OCI-LY3 (cell line): ENCODE measurements around the gene UXT.
"Not testable (repeated sequence)": the region's sequence is repeated elsewhere in the genome, so short reads cannot be mapped to it uniquely, and the experiment has no call there.

Experiments
- H2AFZ ChIP-seq: fragments of 200-600, 300-600 bp; shearing (Covaris generic); 2 replicates; pipeline ENCODE4 v1.6.0; 2014; ENCODE audit warnings: antibody characterized with exemption, low read depth, low read length
- H3K27ac ChIP-seq: fragments of 200-600, 300-600 bp; sonication (generic); 2 replicates; pipeline ENCODE4 v1.5.1; 2014; ENCODE audit warnings: mild to moderate bottlenecking, low read length, moderate library complexity, mixed read lengths
- H3K27me3 ChIP-seq: fragments of 200-600, 300-600 bp; sonication (generic); 2 replicates; pipeline ENCODE4 v1.6.1; 2014; ENCODE audit warnings: low read depth, low read length, mixed read lengths
- H3K36me3 ChIP-seq: fragments of 200-600, 300-600 bp; sonication (generic); replicated peaks from 2 replicates; pipeline ENCODE3; 2014; ENCODE audit warnings: low read depth, low read length, mixed read lengths
- H3K4me1 ChIP-seq: fragments of 300-600, 200-600 bp; sonication (generic); 2 replicates; pipeline ENCODE4 v1.6.1; 2014; ENCODE audit warnings: low read length, mixed read lengths
- H3K4me2 ChIP-seq: fragments of 200-600, 300-600 bp; sonication (generic); 2 replicates; pipeline ENCODE4 v1.6.1; 2014; ENCODE audit warnings: low read length, mixed read lengths
- H3K4me3 ChIP-seq: fragments of 300-600, 200-600 bp; sonication (generic); 2 replicates; pipeline ENCODE4 v1.5.1; 2014; ENCODE audit warnings: antibody characterized with exemption, mild to moderate bottlenecking, low read length, moderate library complexity
- H3K79me2 ChIP-seq: fragments of 300-600, 200-600 bp; shearing (Covaris generic); 2 replicates; pipeline ENCODE4 v1.6.1; 2014; ENCODE audit warnings: mild to moderate bottlenecking, low read length, mixed read lengths
- H3K9ac ChIP-seq: fragments of 300-600, 200-600 bp; shearing (Covaris generic); 2 replicates; pipeline ENCODE4 v1.6.0; 2014; ENCODE audit warnings: mild to moderate bottlenecking, low read length, moderate library complexity
- H3K9me3 ChIP-seq: fragments of 200-600, 300-600 bp; shearing (Covaris generic); 2 replicates; pipeline ENCODE4 v1.6.1; 2014; ENCODE audit warnings: low read length, mixed read lengths; ENCODE audit not compliant: insufficient read depth
- H4K20me1 ChIP-seq: fragments of 200-600, 300-600 bp; sonication (generic); 2 replicates; pipeline ENCODE4 v1.6.1; 2016; ENCODE audit warnings: low read length, mixed read lengths; ENCODE audit not compliant: insufficient read depth
- EZH2phosphoT487 ChIP-seq: fragments of 200-600 bp; shearing (Covaris generic); IDR thresholded peaks from 2 replicates; pipeline ENCODE4 v1.6.1; 2018; ENCODE audit warnings: antibody characterized with exemption, mixed run types, low read depth
- TF ChIP-seq, protein P1 (sequence below): fragments of 200-600, 300-600 bp; sonication (generic); IDR thresholded peaks from 2 replicates; pipeline ENCODE4 v1.5.1; 2014; ENCODE audit warnings: antibody characterized with exemption, low read length, low read depth

The UXT gene

DNA sequence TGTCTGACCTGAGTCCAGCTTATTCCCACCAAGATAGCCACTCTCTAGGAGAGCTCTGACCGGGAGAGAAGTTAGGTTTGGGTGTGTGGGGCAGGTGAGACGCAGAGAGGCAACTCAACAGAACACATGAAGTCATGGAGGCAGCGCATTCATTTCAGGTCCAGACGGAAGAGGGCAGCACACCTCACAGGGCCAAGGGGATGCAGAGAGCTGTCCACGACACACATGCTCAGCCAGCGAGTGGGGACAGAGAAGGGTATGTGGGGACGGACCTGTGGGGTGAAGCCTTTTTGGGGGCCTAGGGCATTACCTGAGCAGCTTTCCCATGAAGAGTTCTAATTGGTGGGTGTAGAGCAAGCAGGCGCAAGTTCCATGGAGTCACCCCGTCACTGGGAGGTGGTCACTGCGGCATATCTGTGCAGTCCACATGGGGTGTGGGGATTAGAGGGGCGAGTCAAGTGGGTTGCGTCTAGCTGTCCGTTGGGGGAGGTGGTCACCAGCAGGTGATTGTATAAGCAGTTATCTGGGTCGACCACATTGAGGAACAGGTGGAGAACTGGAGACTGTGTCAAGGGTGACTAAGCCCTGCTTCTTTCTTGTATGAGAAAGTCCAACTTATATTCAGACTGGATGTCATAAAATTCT, 24.3 kb upstream of the UXT start:
- Histone ChIP-seq H3K9me3 (no peaks in the 10 kb centered on the region), H3K9ac (no peak overlapping the region), H2AFZ (no peak overlapping the region), H3K4me1 (no peaks in the 10 kb centered on the region), H3K27me3 (no peaks in the 10 kb centered on the region; the same call in 1 of the 2 replicates), H3K36me3 (no peaks in the 10 kb centered on the region), H3K4me3 (no peak overlapping the region), H3K79me2 (no peaks in the 10 kb centered on the region), H3K4me2 (no peak overlapping the region), H4K20me1 (no peaks in the 10 kb centered on the region), H3K27ac (no peak overlapping the region)
- TF ChIP-seq, protein P1, sequence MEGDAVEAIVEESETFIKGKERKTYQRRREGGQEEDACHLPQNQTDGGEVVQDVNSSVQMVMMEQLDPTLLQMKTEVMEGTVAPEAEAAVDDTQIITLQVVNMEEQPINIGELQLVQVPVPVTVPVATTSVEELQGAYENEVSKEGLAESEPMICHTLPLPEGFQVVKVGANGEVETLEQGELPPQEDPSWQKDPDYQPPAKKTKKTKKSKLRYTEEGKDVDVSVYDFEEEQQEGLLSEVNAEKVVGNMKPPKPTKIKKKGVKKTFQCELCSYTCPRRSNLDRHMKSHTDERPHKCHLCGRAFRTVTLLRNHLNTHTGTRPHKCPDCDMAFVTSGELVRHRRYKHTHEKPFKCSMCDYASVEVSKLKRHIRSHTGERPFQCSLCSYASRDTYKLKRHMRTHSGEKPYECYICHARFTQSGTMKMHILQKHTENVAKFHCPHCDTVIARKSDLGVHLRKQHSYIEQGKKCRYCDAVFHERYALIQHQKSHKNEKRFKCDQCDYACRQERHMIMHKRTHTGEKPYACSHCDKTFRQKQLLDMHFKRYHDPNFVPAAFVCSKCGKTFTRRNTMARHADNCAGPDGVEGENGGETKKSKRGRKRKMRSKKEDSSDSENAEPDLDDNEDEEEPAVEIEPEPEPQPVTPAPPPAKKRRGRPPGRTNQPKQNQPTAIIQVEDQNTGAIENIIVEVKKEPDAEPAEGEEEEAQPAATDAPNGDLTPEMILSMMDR, result no peak
- TF ChIP-seq EZH2phosphoT487, result no peak

DNA sequence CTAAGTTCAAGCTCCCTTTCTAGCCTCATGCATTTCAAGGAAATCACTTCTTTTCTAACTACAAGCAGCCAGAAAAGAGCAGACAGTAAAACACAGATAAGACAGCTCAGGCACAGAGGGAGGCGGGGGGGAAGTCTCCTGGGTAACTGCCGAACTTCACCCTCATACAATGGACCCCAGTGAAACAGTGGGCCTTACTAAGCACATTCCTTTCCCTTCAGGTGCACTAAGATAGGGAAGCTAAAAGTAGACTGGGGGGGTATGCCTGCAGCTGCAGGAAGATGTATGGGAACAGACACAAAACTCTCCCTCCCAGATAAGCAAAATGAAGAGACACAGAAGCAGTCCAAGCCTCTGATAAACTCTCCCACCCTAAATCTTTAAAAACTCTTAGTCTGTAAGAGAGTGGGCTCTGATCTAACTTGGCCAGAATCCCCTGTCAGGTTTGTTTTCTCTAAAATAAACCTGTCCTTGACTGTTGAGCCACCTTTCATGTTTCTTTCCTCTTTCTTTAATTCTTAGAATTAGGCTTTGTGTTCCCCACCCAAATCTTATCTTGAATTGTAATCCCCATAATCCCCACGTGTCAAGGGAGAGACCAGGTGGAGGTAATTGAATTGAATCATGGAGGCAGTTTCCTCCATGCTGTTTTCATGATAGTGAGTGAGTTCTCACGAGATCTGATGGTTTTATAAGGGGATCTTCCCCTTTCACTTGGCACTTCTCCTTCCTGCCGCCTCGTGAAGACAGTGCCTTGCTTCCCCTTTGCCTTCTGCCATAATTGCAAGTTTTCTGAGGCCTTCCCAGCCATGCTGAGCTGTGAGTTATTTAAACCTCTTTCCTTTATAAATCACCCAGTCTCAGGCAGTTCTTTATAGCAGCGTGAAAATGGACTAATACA, 17.2 kb upstream of the UXT start:
- not testable (repeated sequence) for H3K79me2 ChIP-seq, H3K9me3 ChIP-seq, H2AFZ ChIP-seq, H3K36me3 ChIP-seq, H3K4me1 ChIP-seq, H3K4me2 ChIP-seq, H3K9ac ChIP-seq, H3K4me3 ChIP-seq, H3K27me3 ChIP-seq, H3K27ac ChIP-seq, H4K20me1 ChIP-seq

DNA sequence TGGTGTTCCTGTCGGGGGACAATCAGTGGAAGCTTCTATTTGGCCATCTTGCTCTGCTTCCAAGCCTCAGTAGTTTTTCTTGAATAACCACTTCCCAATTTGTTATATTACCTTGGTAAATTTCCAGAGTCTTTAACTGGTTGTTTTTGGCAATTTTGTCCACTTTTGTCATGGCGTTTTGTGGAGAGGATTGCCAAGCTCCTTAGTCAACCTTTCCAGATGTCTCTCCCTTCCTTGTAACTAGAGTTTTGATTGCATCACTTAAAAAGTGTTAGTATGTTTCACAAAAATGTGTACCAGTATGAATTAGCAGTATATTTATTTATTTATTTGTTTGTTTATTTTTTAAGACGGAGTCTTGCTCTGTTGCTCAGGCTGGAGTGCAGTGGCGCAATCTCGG, 15.8 kb upstream of the UXT start:
- H3K9ac ChIP-seq, result no peak overlapping the region
- no peaks in the 10 kb centered on the region for H4K20me1 ChIP-seq
- no peaks in the 10 kb centered on the region for H3K79me2 ChIP-seq
- H3K9me3 ChIP-seq, result no peaks in the 10 kb centered on the region
- H3K27me3 ChIP-seq, result no peaks in the 10 kb centered on the region
- H3K4me3 ChIP-seq, result no peak overlapping the region
- no peak overlapping the region for H3K4me2 ChIP-seq
- no peak overlapping the region for H2AFZ ChIP-seq
- no peaks in the 10 kb centered on the region for H3K4me1 ChIP-seq
- H3K36me3 ChIP-seq, result no peaks in the 10 kb centered on the region
- H3K27ac ChIP-seq, result no peak overlapping the region
- TF ChIP-seq EZH2phosphoT487, result no peak
- TF ChIP-seq, protein P1, result no peak

DNA sequence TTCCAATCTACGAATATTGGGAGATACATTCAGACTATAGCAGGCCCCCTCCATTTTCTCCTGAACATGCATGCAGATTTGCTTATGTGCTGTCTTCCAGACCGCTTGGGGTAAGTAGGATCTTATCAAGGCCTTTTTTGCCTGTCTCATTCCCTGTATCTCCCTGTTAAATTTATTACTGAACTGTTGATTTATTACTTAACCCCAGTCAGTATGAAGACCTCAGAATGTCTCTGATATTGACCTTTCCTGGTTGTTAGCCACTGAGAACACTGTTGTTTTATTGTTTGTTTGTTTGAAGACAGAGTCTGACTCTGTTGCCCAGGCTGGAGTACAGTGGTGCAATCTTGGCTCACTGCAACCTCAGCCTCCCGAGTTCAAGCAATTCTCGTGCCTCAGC, 6.8 kb upstream of the UXT start:
- not testable (repeated sequence) for H3K79me2 ChIP-seq, H3K4me3 ChIP-seq, H3K36me3 ChIP-seq, H3K9ac ChIP-seq, H2AFZ ChIP-seq, H3K27ac ChIP-seq, H3K4me2 ChIP-seq, H3K27me3 ChIP-seq, H4K20me1 ChIP-seq, H3K9me3 ChIP-seq, H3K4me1 ChIP-seq

DNA sequence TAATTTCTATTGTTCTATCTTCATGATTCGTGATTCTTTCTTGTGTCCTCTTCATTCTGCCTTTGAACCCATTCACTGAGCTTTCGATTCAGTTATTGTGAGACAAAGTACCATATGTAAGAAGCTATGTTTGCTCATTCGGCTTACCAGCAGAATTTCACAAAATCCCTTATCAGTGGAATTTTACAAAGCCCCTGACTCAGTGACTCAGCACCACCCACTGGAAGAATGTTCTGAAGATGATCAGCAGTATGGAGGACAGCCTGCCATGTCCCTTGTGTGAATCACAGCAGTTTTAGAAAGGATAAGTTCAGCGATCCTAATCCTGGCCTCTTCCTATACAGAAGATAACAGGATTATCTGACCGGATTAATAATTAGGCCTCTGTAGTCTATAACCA, 5.8 kb upstream of the UXT start:
- TF ChIP-seq EZH2phosphoT487, result no peak
- TF ChIP-seq, protein P1, result no peak
- no peaks in the 10 kb centered on the region for H3K36me3 ChIP-seq
- no peak overlapping the region for H2AFZ ChIP-seq
- H3K27ac ChIP-seq, result no peak overlapping the region
- no peak overlapping the region for H3K4me2 ChIP-seq
- H3K4me3 ChIP-seq, result no peak overlapping the region
- no peaks in the 10 kb centered on the region for H4K20me1 ChIP-seq
- H3K9me3 ChIP-seq, result no peaks in the 10 kb centered on the region
- H3K27me3 ChIP-seq, result no peaks in the 10 kb centered on the region
- H3K79me2 ChIP-seq, result no peaks in the 10 kb centered on the region
- peaks cover 2% of the 10 kb centered on the region for H3K4me1 ChIP-seq
- H3K9ac ChIP-seq, result no peak overlapping the region
